OCI-LY1 (cell line): ENCODE measurements around the gene KRT23.

Experiments used
- H2AFZ ChIP-seq: fragments of 200-600 bp; sonication (generic), shearing (Covaris generic); 2 replicates; pipeline ENCODE4 v1.6.0; 2014; ENCODE audit warnings: antibody characterized with exemption, mild to moderate bottlenecking, low read length
- H3F3A ChIP-seq: fragments of 200-600 bp; sonication (generic), shearing (Covaris generic); 2 replicates; pipeline ENCODE4 v1.6.0; 2014; ENCODE audit warnings: mild to moderate bottlenecking, antibody characterized with exemption, low read length, moderate library complexity; ENCODE audit not compliant: insufficient read depth
- H3K27ac ChIP-seq: fragments of 200-600 bp; sonication (generic); 2 replicates; pipeline ENCODE4 v1.5.1; 2014; ENCODE audit warnings: low read length, mixed run types, mild to moderate bottlenecking, low read depth; ENCODE audit not compliant: poor library complexity, severe bottlenecking
- H3K27me3 ChIP-seq: fragments of 200-600 bp; sonication (generic); 2 replicates; pipeline ENCODE4 v1.6.0; 2014; ENCODE audit warnings: antibody characterized with exemption, mild to moderate bottlenecking, low read length, moderate library complexity; ENCODE audit not compliant: insufficient read depth
- H3K36me3 ChIP-seq: fragments of 200-600 bp; sonication (generic); 2 replicates; pipeline ENCODE4 v1.6.1; 2014; ENCODE audit warnings: mild to moderate bottlenecking, antibody characterized with exemption, low read length, moderate library complexity, mixed read lengths; ENCODE audit not compliant: insufficient read depth
- H3K4me1 ChIP-seq: fragments of 200-600 bp; sonication (generic); 2 replicates; pipeline ENCODE4 v1.5.1; 2014; ENCODE audit warnings: mild to moderate bottlenecking, low read length, moderate library complexity; ENCODE audit not compliant: insufficient read depth, severe bottlenecking
- H3K4me2 ChIP-seq: fragments of 200-600 bp; sonication (generic), shearing (Covaris generic); 2 replicates; pipeline ENCODE4 v1.6.1; 2014; ENCODE audit warnings: low read length
- H3K4me3 ChIP-seq: fragments of 200-600 bp; sonication (generic); 2 replicates; pipeline ENCODE4 v1.5.1; 2014; ENCODE audit warnings: low read length, low read depth, mild to moderate bottlenecking, mixed read lengths; ENCODE audit not compliant: poor library complexity, severe bottlenecking
- H3K79me2 ChIP-seq: fragments of 200-600 bp; shearing (Covaris generic); 2 replicates; pipeline ENCODE4 v1.6.1; 2016; ENCODE audit warnings: mixed run types, low read length, mixed read lengths; ENCODE audit not compliant: insufficient read depth
- H3K9ac ChIP-seq: fragments of 200-600 bp; sonication (generic), shearing (Covaris generic); 2 replicates; pipeline ENCODE4 v1.6.1; 2014; ENCODE audit warnings: mild to moderate bottlenecking, low read length, mixed read lengths
- H3K9me2 ChIP-seq: fragments of 200-600 bp; sonication (generic), shearing (Covaris generic); 2 replicates; pipeline ENCODE4 v1.6.1; 2014; ENCODE audit warnings: low read depth, mild to moderate bottlenecking, low read length, mixed read lengths
- H3K9me3 ChIP-seq: fragments of 200-600 bp; shearing (Covaris generic); 2 replicates; pipeline ENCODE4 v1.6.1; 2014; ENCODE audit warnings: low read length, mixed read lengths
- H4K20me1 ChIP-seq: fragments of 200-600 bp; sonication (generic), shearing (Covaris generic); 2 replicates; pipeline ENCODE4 v1.6.0; 2016; ENCODE audit warnings: mild to moderate bottlenecking, low read length; ENCODE audit not compliant: insufficient read depth
- EZH2 ChIP-seq: fragments of 200-600 bp; sonication (generic), shearing (Covaris generic); IDR thresholded peaks from 2 replicates; pipeline ENCODE4 v1.8.0; 2017; ENCODE audit warnings: borderline replicate concordance, mixed run types, mild to moderate bottlenecking, antibody characterized with exemption, low read length, moderate library complexity, mixed read lengths
- TF ChIP-seq, protein P1 (sequence below): fragments of 200-600 bp; sonication (generic), shearing (Covaris generic); IDR thresholded peaks from 2 replicates; pipeline ENCODE4 v1.5.1; 2017; ENCODE audit warnings: mild to moderate bottlenecking, antibody characterized with exemption, low read length, moderate library complexity, mixed read lengths

KRT23 gene

DNA sequence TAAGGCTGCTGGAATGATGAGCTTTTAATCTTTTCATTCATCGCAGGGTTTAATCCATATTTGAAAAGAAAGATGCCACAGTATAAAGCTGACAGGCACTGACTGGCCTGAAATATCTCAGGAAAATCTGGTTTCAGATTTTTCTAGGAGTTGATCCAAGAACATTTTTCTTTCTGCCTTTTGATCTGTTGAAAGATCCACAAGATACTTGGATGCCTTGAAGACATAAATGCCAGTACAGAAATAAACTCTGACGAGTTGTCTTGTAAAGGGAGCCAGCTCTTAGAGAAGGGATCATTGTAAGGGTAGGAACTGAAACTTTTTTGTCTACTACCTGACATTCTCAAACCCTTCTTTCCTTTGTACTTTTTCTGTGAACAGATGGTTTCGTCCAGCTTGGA, 27.0 kb downstream of the KRT23 start:
- no peak overlapping the region for H3K9ac ChIP-seq
- H3F3A ChIP-seq, result no peaks in the 10 kb centered on the region
- no peaks in the 10 kb centered on the region for H3K9me2 ChIP-seq
- no peaks in the 10 kb centered on the region for H3K9me3 ChIP-seq
- H3K27me3 ChIP-seq, result no peaks in the 10 kb centered on the region; the same call in 1 of the 2 replicates
- H3K27ac ChIP-seq, result no peak overlapping the region
- no peaks in the 10 kb centered on the region for H4K20me1 ChIP-seq
- H3K4me3 ChIP-seq, result no peak overlapping the region
- H3K79me2 ChIP-seq, result no peaks in the 10 kb centered on the region
- no peaks in the 10 kb centered on the region for H3K36me3 ChIP-seq
- no peak overlapping the region for H2AFZ ChIP-seq
- H3K4me1 ChIP-seq, result no peaks in the 10 kb centered on the region
- H3K4me2 ChIP-seq, result no peak overlapping the region
- TF ChIP-seq, protein P1, sequence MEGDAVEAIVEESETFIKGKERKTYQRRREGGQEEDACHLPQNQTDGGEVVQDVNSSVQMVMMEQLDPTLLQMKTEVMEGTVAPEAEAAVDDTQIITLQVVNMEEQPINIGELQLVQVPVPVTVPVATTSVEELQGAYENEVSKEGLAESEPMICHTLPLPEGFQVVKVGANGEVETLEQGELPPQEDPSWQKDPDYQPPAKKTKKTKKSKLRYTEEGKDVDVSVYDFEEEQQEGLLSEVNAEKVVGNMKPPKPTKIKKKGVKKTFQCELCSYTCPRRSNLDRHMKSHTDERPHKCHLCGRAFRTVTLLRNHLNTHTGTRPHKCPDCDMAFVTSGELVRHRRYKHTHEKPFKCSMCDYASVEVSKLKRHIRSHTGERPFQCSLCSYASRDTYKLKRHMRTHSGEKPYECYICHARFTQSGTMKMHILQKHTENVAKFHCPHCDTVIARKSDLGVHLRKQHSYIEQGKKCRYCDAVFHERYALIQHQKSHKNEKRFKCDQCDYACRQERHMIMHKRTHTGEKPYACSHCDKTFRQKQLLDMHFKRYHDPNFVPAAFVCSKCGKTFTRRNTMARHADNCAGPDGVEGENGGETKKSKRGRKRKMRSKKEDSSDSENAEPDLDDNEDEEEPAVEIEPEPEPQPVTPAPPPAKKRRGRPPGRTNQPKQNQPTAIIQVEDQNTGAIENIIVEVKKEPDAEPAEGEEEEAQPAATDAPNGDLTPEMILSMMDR, result no peak
- no peak for TF ChIP-seq EZH2

DNA sequence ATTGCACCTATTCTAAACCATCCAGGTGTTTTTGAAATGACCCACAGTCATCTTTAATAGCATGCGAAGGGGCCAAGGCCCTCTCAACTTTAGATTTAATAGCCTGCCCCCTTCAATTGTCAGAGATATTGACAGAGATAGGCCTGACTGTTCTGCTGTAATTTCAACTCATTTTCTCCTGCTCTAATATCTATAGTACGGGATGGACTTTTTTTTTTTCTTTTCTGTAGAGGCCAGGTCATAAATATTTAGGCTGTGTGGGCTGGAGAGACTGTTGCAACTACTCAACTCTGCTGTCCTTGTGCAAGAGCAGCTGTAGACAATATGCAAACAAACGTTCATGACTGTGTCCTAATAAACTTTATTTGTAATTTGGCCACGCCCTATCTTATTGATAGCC, 27.7 kb downstream of the KRT23 start:
- no peak overlapping the region for H3K9ac ChIP-seq
- H3K9me2 ChIP-seq, result no peaks in the 10 kb centered on the region
- no peaks in the 10 kb centered on the region for H4K20me1 ChIP-seq
- no peaks in the 10 kb centered on the region for H3K79me2 ChIP-seq
- TF ChIP-seq, protein P1, result no peak
- TF ChIP-seq EZH2, result no peak
- H3F3A ChIP-seq, result no peaks in the 10 kb centered on the region
- H2AFZ ChIP-seq, result no peak overlapping the region
- no peaks in the 10 kb centered on the region; the same call in 1 of the 2 replicates for H3K27me3 ChIP-seq
- H3K4me2 ChIP-seq, result no peak overlapping the region
- H3K4me1 ChIP-seq, result no peaks in the 10 kb centered on the region
- no peak overlapping the region for H3K27ac ChIP-seq
- H3K4me3 ChIP-seq, result no peak overlapping the region
- H3K9me3 ChIP-seq, result no peaks in the 10 kb centered on the region
- H3K36me3 ChIP-seq, result no peaks in the 10 kb centered on the region

DNA sequence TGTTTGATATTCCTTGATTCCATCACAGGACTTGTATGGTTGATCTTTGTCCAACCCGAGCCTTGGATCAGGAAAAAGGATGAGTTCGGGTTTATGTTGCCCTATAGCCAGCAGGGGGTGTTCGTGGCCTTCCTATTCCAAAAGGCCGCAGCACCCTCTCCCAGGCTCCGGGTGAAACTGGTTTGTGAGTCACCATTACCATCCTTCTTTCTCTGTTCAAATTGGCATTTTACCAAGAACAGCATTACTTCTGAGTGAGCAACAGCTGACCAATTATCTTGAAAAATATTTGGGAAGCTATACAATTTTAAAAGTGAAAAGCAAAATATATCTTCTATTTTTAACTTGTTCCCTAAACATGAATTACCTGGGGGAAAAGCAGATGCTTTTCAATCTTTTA, 28.1 kb downstream of the KRT23 start:
- no peak overlapping the region for H2AFZ ChIP-seq
- no peak for TF ChIP-seq EZH2
- TF ChIP-seq, protein P1, result peak; percentile 73
- no peak overlapping the region for H3K27ac ChIP-seq
- H3K4me3 ChIP-seq, result no peak overlapping the region
- H4K20me1 ChIP-seq, result no peaks in the 10 kb centered on the region
- H3K4me2 ChIP-seq, result no peak overlapping the region
- no peaks in the 10 kb centered on the region for H3K79me2 ChIP-seq
- H3K9me2 ChIP-seq, result no peaks in the 10 kb centered on the region
- no peaks in the 10 kb centered on the region for H3K9me3 ChIP-seq
- no peak overlapping the region for H3K9ac ChIP-seq
- no peaks in the 10 kb centered on the region for H3F3A ChIP-seq
- H3K36me3 ChIP-seq, result no peaks in the 10 kb centered on the region
- H3K4me1 ChIP-seq, result no peaks in the 10 kb centered on the region
- H3K27me3 ChIP-seq, result no peaks in the 10 kb centered on the region; the same call in 1 of the 2 replicates
